Suprapubic skin (tissue), 4 donors: ENCODE measurements around the gene LPO.

Experiments used
- CTCF ChIP-seq, 2 donors: fragments of 200-600 bp in 1 of 2; fragments of 450-650 bp in 1 of 2; sonication (generic) in 1 of 2; IDR thresholded peaks; one replicate each; pipeline ENCODE4 v1.5.1; 2016 to 2019; ENCODE audit warnings: antibody characterized with exemption in 2 of 2, mild to moderate bottlenecking in 1 of 2, moderate library complexity in 1 of 2
- POLR2A ChIP-seq, 2 donors: fragments of 450-650 bp; IDR thresholded peaks; one replicate each; pipeline ENCODE4 v1.6.1; 2017; ENCODE audit warnings: antibody characterized with exemption in 2 of 2, mild to moderate bottlenecking in 2 of 2, moderate library complexity in 2 of 2
- POLR2AphosphoS5 ChIP-seq, 3 donors: sonication (generic); formaldehyde crosslinking; IDR thresholded peaks; one replicate each; pipeline ENCODE4 v1.6.1; 2017; ENCODE audit warnings: antibody characterized with exemption in 3 of 3

- no peak for TF ChIP-seq CTCF (IDR thresholded peaks at IDR 0.05)
- no peak for TF ChIP-seq POLR2A (IDR thresholded peaks at IDR 0.05)
- no peak for TF ChIP-seq POLR2AphosphoS5 (IDR thresholded peaks at IDR 0.05)
These were observed 32.3 kb downstream of the LPO start for GRCh38 chr17:58270476-58271215.
